Measurements from ENCODE around the gene PTBP3. TPM values are rescaled to one million over a fixed set of nuclear protein-coding genes. Genes with fewer than 3 reads are reported as not detected.

Gene PTBP3
- polyA plus RNA-seq, 1 donor from 2014 or later = 36.1 TPM

DNA sequence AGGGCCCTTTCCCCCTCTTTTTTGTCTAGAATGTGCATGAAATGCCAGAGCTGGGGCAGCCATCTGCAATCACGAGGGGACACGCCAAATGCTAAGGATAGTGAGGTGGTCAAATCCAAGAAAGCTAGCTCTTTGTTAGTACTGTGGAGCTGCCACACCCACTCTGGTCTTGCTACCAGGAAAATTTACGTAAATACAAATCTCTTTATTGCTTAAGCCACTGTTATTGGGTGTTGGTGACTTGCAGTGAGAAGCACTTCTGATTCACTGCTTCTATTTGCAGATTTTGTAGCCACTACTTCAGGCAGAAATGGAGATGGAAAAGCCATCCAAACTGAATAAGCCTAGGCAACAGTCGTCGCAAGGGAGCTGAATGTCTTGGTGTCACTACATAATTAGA, 132.7 kb downstream of the PTBP3 start:
- H3K79me2 ChIP-seq (replicated peaks; ENCODE audit: insufficient read depth, low read length) = no peaks in the 10 kb centered on the region
- no peak for TF ChIP-seq MXI1 (conservative IDR thresholded peaks at IDR 0.05; ENCODE audit: poor library complexity, severe bottlenecking)
- no peak for TF ChIP-seq RAD21 (conservative IDR thresholded peaks at IDR 0.05)
- TF ChIP-seq, protein P1, sequence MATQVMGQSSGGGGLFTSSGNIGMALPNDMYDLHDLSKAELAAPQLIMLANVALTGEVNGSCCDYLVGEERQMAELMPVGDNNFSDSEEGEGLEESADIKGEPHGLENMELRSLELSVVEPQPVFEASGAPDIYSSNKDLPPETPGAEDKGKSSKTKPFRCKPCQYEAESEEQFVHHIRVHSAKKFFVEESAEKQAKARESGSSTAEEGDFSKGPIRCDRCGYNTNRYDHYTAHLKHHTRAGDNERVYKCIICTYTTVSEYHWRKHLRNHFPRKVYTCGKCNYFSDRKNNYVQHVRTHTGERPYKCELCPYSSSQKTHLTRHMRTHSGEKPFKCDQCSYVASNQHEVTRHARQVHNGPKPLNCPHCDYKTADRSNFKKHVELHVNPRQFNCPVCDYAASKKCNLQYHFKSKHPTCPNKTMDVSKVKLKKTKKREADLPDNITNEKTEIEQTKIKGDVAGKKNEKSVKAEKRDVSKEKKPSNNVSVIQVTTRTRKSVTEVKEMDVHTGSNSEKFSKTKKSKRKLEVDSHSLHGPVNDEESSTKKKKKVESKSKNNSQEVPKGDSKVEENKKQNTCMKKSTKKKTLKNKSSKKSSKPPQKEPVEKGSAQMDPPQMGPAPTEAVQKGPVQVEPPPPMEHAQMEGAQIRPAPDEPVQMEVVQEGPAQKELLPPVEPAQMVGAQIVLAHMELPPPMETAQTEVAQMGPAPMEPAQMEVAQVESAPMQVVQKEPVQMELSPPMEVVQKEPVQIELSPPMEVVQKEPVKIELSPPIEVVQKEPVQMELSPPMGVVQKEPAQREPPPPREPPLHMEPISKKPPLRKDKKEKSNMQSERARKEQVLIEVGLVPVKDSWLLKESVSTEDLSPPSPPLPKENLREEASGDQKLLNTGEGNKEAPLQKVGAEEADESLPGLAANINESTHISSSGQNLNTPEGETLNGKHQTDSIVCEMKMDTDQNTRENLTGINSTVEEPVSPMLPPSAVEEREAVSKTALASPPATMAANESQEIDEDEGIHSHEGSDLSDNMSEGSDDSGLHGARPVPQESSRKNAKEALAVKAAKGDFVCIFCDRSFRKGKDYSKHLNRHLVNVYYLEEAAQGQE (IDR thresholded peaks at IDR 0.05; ENCODE audit: borderline replicate concordance) = no peak
- TF ChIP-seq EP300 (conservative IDR thresholded peaks at IDR 0.05; ENCODE audit: poor library complexity, severe bottlenecking) = no peak
- no peak for TF ChIP-seq SMC3 (conservative IDR thresholded peaks at IDR 0.05; ENCODE audit: poor library complexity)
- TF ChIP-seq POLR2AphosphoS5 (IDR thresholded peaks at IDR 0.05) = no peak
- no peak overlapping the region for H3K4me3 ChIP-seq (ENCODE audit: low read length)
- H3K27ac ChIP-seq (ENCODE audit: low read length) = no peak overlapping the region
- H3F3A ChIP-seq (ENCODE audit: insufficient read depth, low read length, poor library complexity, severe bottlenecking) = no peaks in the 10 kb centered on the region
- no peaks in the 10 kb centered on the region for H4K20me1 ChIP-seq (ENCODE audit: insufficient read depth)
- H3K9me3 ChIP-seq (ENCODE audit: low read length) = no peaks in the 10 kb centered on the region
- H3K9me2 ChIP-seq (ENCODE audit: insufficient read depth, low read length) = no peaks in the 10 kb centered on the region
- no peaks in the 10 kb centered on the region for H3K36me3 ChIP-seq (ENCODE audit: insufficient read depth, low read length)
- H2AFZ ChIP-seq (ENCODE audit: low read depth, low read length) = no peak overlapping the region
- no peak overlapping the region for H3K9ac ChIP-seq (ENCODE audit: low read length)
- no peaks in the 10 kb centered on the region for H3K27me3 ChIP-seq (ENCODE audit: insufficient read depth, low read depth, low read length)
- no peak overlapping the region for H3K4me2 ChIP-seq (ENCODE audit: low read length)

DNA sequence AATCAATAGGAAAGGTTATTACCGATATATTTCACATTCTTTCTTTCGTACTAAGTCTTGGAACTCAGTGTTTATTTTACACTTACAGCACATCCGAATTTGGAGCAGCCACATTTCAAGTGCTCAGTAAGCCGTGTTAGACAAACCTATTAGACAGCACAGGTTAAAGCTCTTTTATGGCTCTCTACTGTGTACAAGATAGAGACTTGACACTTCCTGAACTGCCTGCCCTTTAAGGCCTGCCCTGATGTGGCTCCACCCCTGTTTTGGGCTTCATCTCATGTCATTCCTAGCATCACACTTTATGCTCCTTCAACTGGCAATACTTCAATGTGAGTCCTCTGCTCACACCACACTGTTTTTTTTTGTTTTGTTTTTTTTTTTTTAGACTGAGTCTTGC, 134.8 kb downstream of the PTBP3 start:
- no peaks in the 10 kb centered on the region for H3K36me3 ChIP-seq (ENCODE audit: insufficient read depth, low read length)
- no peaks in the 10 kb centered on the region for H3K27me3 ChIP-seq (ENCODE audit: insufficient read depth, low read depth, low read length)
- no peaks in the 10 kb centered on the region for H3K9me2 ChIP-seq (ENCODE audit: insufficient read depth, low read length)
- no peaks in the 10 kb centered on the region for H3K79me2 ChIP-seq (replicated peaks; ENCODE audit: insufficient read depth, low read length)
- H3K9me3 ChIP-seq (ENCODE audit: low read length) = no peaks in the 10 kb centered on the region
- no peak overlapping the region for H3K9ac ChIP-seq (ENCODE audit: low read length)
- H3K4me2 ChIP-seq (ENCODE audit: low read length) = no peak overlapping the region
- H2AFZ ChIP-seq (ENCODE audit: low read depth, low read length) = no peak overlapping the region
- TF ChIP-seq TAF1 (IDR thresholded peaks at IDR 0.05; ENCODE audit: low read depth) (no peak), POLR2AphosphoS5 (IDR thresholded peaks at IDR 0.05) (no peak), EZH2 (IDR thresholded peaks at IDR 0.05; ENCODE audit: borderline replicate concordance, insufficient read depth, low read length, poor library complexity, severe bottlenecking) (no peak), SMC3 (conservative IDR thresholded peaks at IDR 0.05; ENCODE audit: poor library complexity) (no peak), EP300 (conservative IDR thresholded peaks at IDR 0.05; ENCODE audit: poor library complexity, severe bottlenecking) (no peak), RAD21 (conservative IDR thresholded peaks at IDR 0.05) (no peak), MXI1 (conservative IDR thresholded peaks at IDR 0.05; ENCODE audit: poor library complexity, severe bottlenecking) (no peak)
- TF ChIP-seq, protein P1 (IDR thresholded peaks at IDR 0.05; ENCODE audit: borderline replicate concordance) = no peak
- TF ChIP-seq, protein P2, sequence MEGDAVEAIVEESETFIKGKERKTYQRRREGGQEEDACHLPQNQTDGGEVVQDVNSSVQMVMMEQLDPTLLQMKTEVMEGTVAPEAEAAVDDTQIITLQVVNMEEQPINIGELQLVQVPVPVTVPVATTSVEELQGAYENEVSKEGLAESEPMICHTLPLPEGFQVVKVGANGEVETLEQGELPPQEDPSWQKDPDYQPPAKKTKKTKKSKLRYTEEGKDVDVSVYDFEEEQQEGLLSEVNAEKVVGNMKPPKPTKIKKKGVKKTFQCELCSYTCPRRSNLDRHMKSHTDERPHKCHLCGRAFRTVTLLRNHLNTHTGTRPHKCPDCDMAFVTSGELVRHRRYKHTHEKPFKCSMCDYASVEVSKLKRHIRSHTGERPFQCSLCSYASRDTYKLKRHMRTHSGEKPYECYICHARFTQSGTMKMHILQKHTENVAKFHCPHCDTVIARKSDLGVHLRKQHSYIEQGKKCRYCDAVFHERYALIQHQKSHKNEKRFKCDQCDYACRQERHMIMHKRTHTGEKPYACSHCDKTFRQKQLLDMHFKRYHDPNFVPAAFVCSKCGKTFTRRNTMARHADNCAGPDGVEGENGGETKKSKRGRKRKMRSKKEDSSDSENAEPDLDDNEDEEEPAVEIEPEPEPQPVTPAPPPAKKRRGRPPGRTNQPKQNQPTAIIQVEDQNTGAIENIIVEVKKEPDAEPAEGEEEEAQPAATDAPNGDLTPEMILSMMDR (IDR thresholded peaks at IDR 0.05; ENCODE audit: poor library complexity, severe bottlenecking) = no peak
- no peaks in the 10 kb centered on the region for H4K20me1 ChIP-seq (ENCODE audit: insufficient read depth)
- no peaks in the 10 kb centered on the region for H3F3A ChIP-seq (ENCODE audit: insufficient read depth, low read length, poor library complexity, severe bottlenecking)
- H3K4me3 ChIP-seq (ENCODE audit: low read length) = no peak overlapping the region
- H3K27ac ChIP-seq (ENCODE audit: low read length) = no peak overlapping the region

All from neural cell (in vitro differentiated cells).